ENCODE data around the gene GPRC6A.

- TF ChIP-seq CTCF (IDR thresholded peaks at IDR 0.05) (no peak), POLR2A (IDR thresholded peaks at IDR 0.05) (no peak)
These were observed 30.4 kb upstream of the GPRC6A start for GRCh38 chr6:116859264-116859663.
